Common myeloid progenitor, CD34-positive (primary cell): Measurements from ENCODE around the gene EARS2.

Experiments used
- CTCF ChIA-PET: fragments of 350-600 bp; sonication (Branson Sonifier 250); formaldehyde crosslinking; loops from one replicate; lab custom pipeline; 2021; ENCODE audit warnings: antibody characterized with exemption; lab: Charles Lee
- POLR2A ChIA-PET: fragments of 350-600 bp; sonication (Branson Sonifier 250); formaldehyde crosslinking; loops from one replicate; lab custom pipeline; 2021; ENCODE audit warnings: antibody characterized with exemption; lab: Charles Lee
- DNase-seq, 3 donors: peaks; one replicate each; pipeline versions ENCODE4 v3.0.0 to v3.0.0-alpha.2; 2013
- H3K27ac ChIP-seq, 2 experiments: 1 replicate in 1 of 2; 2 replicates in 1 of 2; pipeline ENCODE4 v1.7.0; 2013; ENCODE audit warnings: inconsistent platforms in 2 of 2, low read length in 2 of 2, mild to moderate bottlenecking in 2 of 2, low read depth in 1 of 2, moderate library complexity in 1 of 2; ENCODE audit not compliant: severe bottlenecking in 2 of 2, insufficient read depth in 1 of 2, poor library complexity in 1 of 2
- H3K27me3 ChIP-seq, 5 experiments: replicated peaks in 2 of 5; 1 replicate in 3 of 5; 2 replicates in 2 of 5; pipeline versions ENCODE4 v1.6.1 to v1.7.0; 2013; ENCODE audit warnings: low read length in 4 of 5, mild to moderate bottlenecking in 2 of 5, moderate library complexity in 2 of 5, inconsistent platforms in 1 of 5; ENCODE audit not compliant: insufficient read depth in 5 of 5, control insufficient read depth in 4 of 5
- H3K36me3 ChIP-seq, 4 experiments: 1 replicate in 2 of 4; 2 replicates in 2 of 4; pipeline versions ENCODE4 v1.6.1 to v1.7.0; 2013; ENCODE audit warnings: low read length in 3 of 4, control low read depth in 1 of 4, mild to moderate bottlenecking in 1 of 4; ENCODE audit not compliant: control insufficient read depth in 4 of 4, insufficient read depth in 4 of 4
- H3K4me1 ChIP-seq, 4 experiments: 1 replicate in 3 of 4; 2 replicates in 1 of 4; pipeline versions ENCODE4 v1.6.1 to v1.7.1; 2013; ENCODE audit warnings: low read length in 3 of 4, mild to moderate bottlenecking in 3 of 4, control low read depth in 1 of 4, inconsistent platforms in 1 of 4, moderate library complexity in 1 of 4; ENCODE audit not compliant: control insufficient read depth in 4 of 4, insufficient read depth in 4 of 4; ENCODE audit errors: control extremely low read depth in 1 of 4
- H3K4me3 ChIP-seq, 7 experiments: 1 replicate in 4 of 7; 2 replicates in 3 of 7; pipeline versions ENCODE4 v1.5.1 to v1.7.0; 2013; ENCODE audit warnings: mild to moderate bottlenecking in 7 of 7, low read length in 6 of 7, moderate library complexity in 6 of 7, inconsistent platforms in 2 of 7, low read depth in 2 of 7, control low read depth in 1 of 7; ENCODE audit not compliant: insufficient read depth in 4 of 7, control insufficient read depth in 1 of 7; ENCODE audit errors: extremely low read depth in 1 of 7
- H3K9me3 ChIP-seq, 5 experiments: 1 replicate in 4 of 5; 2 replicates in 1 of 5; pipeline versions ENCODE4 v1.6.1 to v1.7.1; 2013; ENCODE audit warnings: low read length in 4 of 5, mild to moderate bottlenecking in 2 of 5, inconsistent platforms in 1 of 5, low read depth in 1 of 5, moderate library complexity in 1 of 5; ENCODE audit not compliant: control insufficient read depth in 4 of 5, insufficient read depth in 2 of 5; ENCODE audit errors: control extremely low read depth in 1 of 5
- WGBS: methylation state at CpG from one replicate; pipeline ENCODE4 v1.1.5; 2013; ENCODE audit not compliant: insufficient coverage; 5-methylcytosine and 5-hydroxymethylcytosine counted together

EARS2 gene

GRCh38 chr16:23578101-23578830 is 21.1 kb upstream of the EARS2 start:
- CTCF ChIA-PET: interaction anchor here (0.6 kb wide), 1 partner anchor 65 kb away, joined by 3 read pairs; no protein-coding TSS in a partner anchor
- peak in 2 of 3 donors; percentile 15 to 19 for DNase-seq
- Histone ChIP-seq H3K4me3 (no peak overlapping the region), H3K27ac (no peak overlapping the region), H3K9me3 (no peaks in the 10 kb centered on the region), H3K36me3 (peaks cover 7 to 45% (median 28%) of the 10 kb centered on the region in 4 experiments), H3K27me3 (no peaks in the 10 kb centered on the region), H3K4me1 (no peaks in the 10 kb centered on the region)
- WGBS: 100% methylated on average over 2 of the region's 5 CpGs
- POLR2A ChIA-PET: no interaction called here

- Histone ChIP-seq H3K27ac (no peak overlapping the region), H3K4me3 (no peak overlapping the region), H3K9me3 (no peaks in the 10 kb centered on the region), H3K36me3 (peaks cover 8 to 52% (median 33%) of the 10 kb centered on the region in 4 experiments), H3K27me3 (no peaks in the 10 kb centered on the region), H3K4me1 (no peaks in the 10 kb centered on the region)
- POLR2A ChIA-PET: interaction anchor here (0.6 kb wide), 1 partner anchor 137 kb away, joined by 5 read pairs; no protein-coding TSS in a partner anchor
- CTCF ChIA-PET: interaction anchor here (0.6 kb wide), 1 partner anchor 64 kb away, joined by 3 read pairs; no protein-coding TSS in a partner anchor
- WGBS: 100% methylated on average over 2 of the region's 2 CpGs
- DNase-seq: no peak
Measured at GRCh38 chr16:23577493-23577892, 20.3 kb upstream of the EARS2 start.

GRCh38 chr16:23575834-23576233 is 18.7 kb upstream of the EARS2 start:
- POLR2A ChIA-PET: no interaction called here
- Histone ChIP-seq H3K4me1 (no peaks in the 10 kb centered on the region), H3K9me3 (no peaks in the 10 kb centered on the region), H3K27ac (no peak overlapping the region), H3K36me3 (peaks cover 6 to 56% (median 36%) of the 10 kb centered on the region in 4 experiments), H3K27me3 (no peaks in the 10 kb centered on the region), H3K4me3 (no peak overlapping the region)
- WGBS: 100% methylated on average over 1 of the region's 3 CpGs
- no peak for DNase-seq
- CTCF ChIA-PET: interaction anchor here (1.0 to 1.7 kb wide), 2 partner anchors 9 to 16 kb away, joined by 3 to 4 read pairs; no protein-coding TSS in a partner anchor

GRCh38 chr16:23573817-23574216 is 16.7 kb upstream of the EARS2 start:
- H3K4me3 ChIP-seq: no peak overlapping the region
- H3K4me1 ChIP-seq: no peaks in the 10 kb centered on the region
- ChIA-PET CTCF (no interaction called here), POLR2A (no interaction called here)
- no peaks in the 10 kb centered on the region for H3K27me3 ChIP-seq
- H3K36me3 ChIP-seq: peaks cover 6 to 58% (median 44%) of the 10 kb centered on the region in 4 experiments
- H3K9me3 ChIP-seq: no peaks in the 10 kb centered on the region
- H3K27ac ChIP-seq: no peak overlapping the region
- WGBS: 100% methylated on average over 4 of the region's 5 CpGs
- DNase-seq: no peak

- Histone ChIP-seq H3K4me3 (no peak overlapping the region), H3K9me3 (no peaks in the 10 kb centered on the region), H3K27me3 (no peaks in the 10 kb centered on the region), H3K4me1 (no peaks in the 10 kb centered on the region), H3K36me3 (peaks cover 4 to 71% (median 45%) of the 10 kb centered on the region in 4 experiments), H3K27ac (no peak overlapping the region)
- POLR2A ChIA-PET: no interaction called here
- WGBS: 95% methylated on average over 7 of the region's 9 CpGs
- DNase-seq: no peak
- CTCF ChIA-PET: interaction anchor here (1.2 kb wide), 1 partner anchor 15 kb away, joined by 4 read pairs; the partner anchor contains the start of gene UBFD1
Measured at GRCh38 chr16:23572394-23572793, 15.2 kb upstream of the EARS2 start.

GRCh38 chr16:23571895-23572294 is 14.7 kb upstream of the EARS2 start:
- CTCF ChIA-PET: interaction anchor here (1.2 kb wide), 1 partner anchor 14 kb away, joined by 4 read pairs; the partner anchor contains the start of gene UBFD1
- H3K27me3 ChIP-seq: no peaks in the 10 kb centered on the region
- WGBS: 100% methylated on average over 4 of the region's 5 CpGs
- H3K36me3 ChIP-seq: peaks cover 6 to 76% (median 49%) of the 10 kb centered on the region in 4 experiments
- no peak for DNase-seq
- H3K4me3 ChIP-seq: no peak overlapping the region
- POLR2A ChIA-PET: no interaction called here
- no peaks in the 10 kb centered on the region for H3K9me3 ChIP-seq
- H3K27ac ChIP-seq: no peak overlapping the region
- no peaks in the 10 kb centered on the region for H3K4me1 ChIP-seq
